Glomerular visceral epithelial cell (primary cell): ENCODE results near the gene EYA2.
"Not testable (repeated sequence)": the region's sequence is repeated elsewhere in the genome, so short reads cannot be mapped to it uniquely, and the experiment has no call there.

Experiments used
- DNase-seq: peaks from one replicate; pipeline ENCODE4 v3.0.0-alpha.2; 2016; ENCODE audit errors: extremely low spot score

Gene EYA2

GRCh38 chr20:47175493-47175892 is 280.9 kb downstream of the EYA2 start:
- no peak for DNase-seq

GRCh38 chr20:47176217-47176616 is 281.6 kb downstream of the EYA2 start:
- not testable (repeated sequence) for DNase-seq

GRCh38 chr20:47178277-47178676 is 283.6 kb downstream of the EYA2 start:
- no peak for DNase-seq

DNA sequence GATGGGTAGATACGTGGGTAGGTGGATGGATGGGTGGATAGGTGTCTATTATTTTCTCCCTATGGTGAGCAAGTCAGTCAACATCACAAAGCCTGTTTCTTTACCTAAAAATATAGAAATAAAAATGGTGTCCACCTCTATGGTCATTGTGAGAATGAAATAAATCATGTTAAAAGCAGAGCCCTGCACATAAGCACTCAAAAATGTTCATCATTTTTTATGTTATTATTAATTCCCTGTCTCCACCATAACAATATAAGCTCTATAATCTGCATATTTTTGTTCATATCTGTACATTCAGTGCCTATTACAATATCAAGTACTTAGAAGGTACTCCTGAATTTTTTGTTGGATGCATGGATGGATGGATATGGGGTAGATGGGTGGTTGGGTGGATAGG is 284.2 kb downstream of the EYA2 start:
- DNase-seq = no peak

- DNase-seq = no peak
Measured at GRCh38 chr20:47179267-47179666, 284.6 kb downstream of the EYA2 start.

- peak; percentile 68 for DNase-seq
Measured at GRCh38 chr20:47181056-47181862, 286.6 kb downstream of the EYA2 start.

DNA sequence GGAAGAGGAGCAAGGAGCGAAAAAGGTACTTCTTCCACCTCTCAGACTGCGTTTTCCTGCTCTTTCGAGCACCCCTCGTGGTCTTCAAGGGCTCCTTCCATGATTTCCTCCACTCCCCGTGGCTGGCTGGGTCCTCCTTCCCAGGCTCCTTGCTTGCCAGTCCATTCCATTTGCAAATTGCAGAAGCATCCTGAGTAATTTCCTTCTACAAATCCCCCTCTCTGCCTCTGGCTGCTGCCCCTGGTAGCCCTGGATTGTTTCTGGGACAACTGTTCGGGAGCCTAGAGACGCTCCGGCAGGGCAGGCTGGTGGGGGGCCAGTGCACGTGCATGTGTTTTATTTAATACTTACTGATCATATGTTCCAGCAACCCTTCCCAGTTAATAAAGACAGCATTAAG is 288.7 kb downstream of the EYA2 start:
- DNase-seq = no peak

- no peak for DNase-seq
Measured at GRCh38 chr20:47187450-47188195, 293.0 kb downstream of the EYA2 start.

- no peak for DNase-seq
Measured at GRCh38 chr20:47188540-47188939, 293.9 kb downstream of the EYA2 start.

DNA sequence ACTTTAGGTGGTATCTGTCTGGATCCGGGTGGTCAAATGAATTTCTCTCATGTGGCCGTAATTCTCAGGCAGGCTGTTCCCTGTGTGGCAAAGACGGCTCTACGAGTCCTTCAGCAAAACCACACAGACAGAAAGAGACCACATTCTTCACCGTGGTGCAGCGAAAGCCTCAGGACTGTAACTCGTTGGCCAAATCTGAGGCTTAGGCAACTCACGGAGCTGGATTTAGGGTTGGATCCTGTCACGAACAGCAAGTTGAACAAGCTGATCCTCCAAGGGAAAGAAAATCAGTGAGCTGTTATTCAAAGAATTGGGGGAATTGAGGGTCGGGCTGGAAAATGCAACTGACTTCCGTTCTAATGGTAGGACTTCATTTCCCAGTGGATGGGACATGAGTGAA is 294.4 kb downstream of the EYA2 start:
- DNase-seq = no peak

DNA sequence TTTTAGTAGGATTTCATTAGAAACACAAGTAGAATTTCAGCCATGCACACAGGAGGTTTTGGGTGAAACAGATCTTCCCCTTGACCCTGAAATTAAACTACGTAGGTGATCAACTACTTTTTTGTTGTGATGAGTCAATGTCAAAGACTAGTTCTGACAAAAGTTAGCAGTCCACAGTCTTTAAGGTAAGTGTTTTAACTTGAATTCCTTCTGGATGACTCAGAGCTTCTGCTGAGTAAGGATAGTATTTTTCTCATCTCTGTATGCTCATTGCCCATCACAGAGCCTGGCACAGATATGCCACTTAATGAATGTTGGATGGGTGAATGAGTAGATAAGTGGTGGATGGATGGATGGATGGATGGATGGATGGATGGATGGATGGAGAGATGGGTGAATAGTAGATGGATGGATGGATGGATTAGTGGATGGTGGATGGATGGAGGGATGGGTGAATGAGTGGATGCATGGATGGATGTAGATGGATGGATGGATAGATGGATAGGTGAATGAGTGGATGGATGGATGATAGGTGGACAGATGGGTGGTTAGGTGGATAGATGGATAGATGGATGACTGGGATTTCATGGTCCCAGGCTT is 296.5 kb downstream of the EYA2 start:
- peak; percentile 43 for DNase-seq

DNA sequence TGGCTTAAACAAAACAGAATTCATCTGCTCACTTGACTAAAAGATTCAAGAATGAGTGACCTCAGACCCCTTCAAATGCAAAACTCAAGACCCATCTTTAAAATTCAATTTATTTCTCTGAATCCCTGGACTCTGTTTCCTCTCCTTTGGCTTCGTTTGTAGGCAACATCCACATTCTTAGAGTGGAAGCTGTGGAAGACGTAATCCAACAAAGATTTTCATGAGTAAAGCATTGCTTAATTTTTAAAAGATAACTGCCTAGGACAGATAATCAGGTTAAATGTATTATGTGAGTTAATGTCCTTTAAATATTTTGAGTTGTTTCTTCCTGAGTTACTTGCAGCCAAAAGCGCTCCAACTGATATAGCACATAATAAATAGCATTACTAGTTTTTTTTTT is 297.3 kb downstream of the EYA2 start:
- DNase-seq = no peak

GRCh38 chr20:47195573-47195972 is 300.9 kb downstream of the EYA2 start:
- DNase-seq = no peak

GRCh38 chr20:47196091-47197081 is 301.7 kb downstream of the EYA2 start:
- peak; percentile 80 for DNase-seq

DNA sequence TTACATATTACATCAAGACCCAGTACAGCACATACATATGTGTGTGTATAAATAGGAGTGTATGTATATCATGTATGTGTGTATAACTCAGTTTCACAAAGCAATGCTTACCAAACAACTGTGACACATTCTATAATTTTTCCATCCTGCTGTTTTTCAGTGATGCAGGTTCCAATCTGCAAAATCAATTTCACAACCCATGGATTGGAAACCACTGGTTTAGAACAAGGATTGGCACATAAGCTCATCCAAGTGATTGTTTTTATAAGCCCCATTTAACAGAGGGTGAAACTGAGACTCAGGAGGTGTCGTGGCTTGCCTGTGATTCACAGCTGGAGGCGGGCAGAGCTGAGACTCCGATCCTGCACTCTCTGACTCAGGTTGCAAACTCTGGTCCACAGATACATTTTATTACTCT is 303.6 kb downstream of the EYA2 start:
- peak; percentile 18 for DNase-seq

GRCh38 chr20:47198996-47199552 is 304.4 kb downstream of the EYA2 start:
- no peak for DNase-seq

GRCh38 chr20:47201074-47201730 is 306.6 kb downstream of the EYA2 start:
- DNase-seq = peak; percentile 22

DNA sequence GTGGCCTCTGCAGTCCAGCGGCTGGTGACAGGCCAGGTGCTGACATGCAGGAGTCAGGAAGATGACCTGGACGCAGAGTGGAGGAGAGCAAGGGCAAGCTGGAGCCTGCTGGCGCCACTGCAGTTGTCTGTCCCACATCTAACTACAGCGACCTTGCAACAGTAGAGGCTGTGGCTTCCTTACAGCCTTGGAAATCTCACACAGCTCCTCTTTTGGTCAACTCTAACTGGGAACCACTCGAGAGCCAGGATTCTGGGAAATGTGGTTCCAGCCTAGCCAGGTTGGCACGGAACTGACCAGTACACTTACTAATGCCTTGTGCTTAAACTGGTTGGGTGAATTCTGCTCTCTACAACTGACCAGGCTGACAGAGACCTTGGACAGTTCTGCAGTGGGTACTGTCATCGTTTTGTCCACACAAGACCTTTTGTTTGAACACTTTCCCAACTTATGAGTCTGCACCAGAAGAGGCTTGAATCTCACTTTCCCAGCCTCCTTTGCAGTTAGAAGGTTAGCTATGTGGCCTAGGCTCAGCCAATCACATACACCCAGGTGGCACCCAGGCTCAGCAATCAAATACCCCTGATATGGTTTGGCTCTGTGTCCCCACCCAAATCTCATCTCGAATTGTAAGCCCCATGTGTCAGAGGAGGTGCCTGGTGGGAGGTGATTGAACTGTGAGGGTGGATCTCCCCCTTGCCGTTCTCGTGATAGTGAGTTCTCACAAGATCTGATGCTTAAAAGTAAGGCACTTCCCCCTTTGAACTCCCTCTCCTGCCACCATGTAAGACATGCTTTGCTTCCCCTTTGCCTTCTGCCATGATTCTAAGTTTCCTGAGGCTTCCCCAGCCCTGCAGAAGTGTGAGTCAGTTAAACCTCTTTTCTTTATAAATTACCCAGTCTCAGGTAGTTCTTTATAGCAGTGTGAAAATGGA is 308.4 kb downstream of the EYA2 start:
- DNase-seq = no peak

- DNase-seq = no peak
Measured at GRCh38 chr20:47204008-47204849, 309.6 kb downstream of the EYA2 start.
